A549 (cell line): ENCODE measurements around the gene SEPTIN12. TPM values are rescaled to one million over a fixed set of nuclear protein-coding genes. Genes with fewer than 3 reads are reported as not detected.

Source experiments
- ATAC-seq, 2 experiments: fragments of 200-7000 bp in 1 of 2; fragments of >200 bp in 1 of 2; cut with Nextera tagmentation in 1 of 2; cut with Tn5 transposase in 1 of 2; 3 replicates each; pipeline versions ENCODE4 v1.8.0 to v1.9.1; 2018 to 2020; ENCODE audit warnings: mild to moderate bottlenecking in 1 of 2, moderate library complexity in 1 of 2
- CTCF ChIA-PET: fragments of 300-600 bp; sonication (Branson Sonifier 250); formaldehyde crosslinking; extraction: SDS; loops from one replicate; lab custom pipeline; 2021; ENCODE audit warnings: antibody characterized with exemption, inconsistent platforms; lab: Yijun Ruan, JAX
- POLR2A ChIA-PET: fragments of 350-600 bp; formaldehyde crosslinking; extraction: SDS; loops from one replicate; lab custom pipeline; 2021; ENCODE audit warnings: antibody characterized with exemption, inconsistent platforms; lab: Yijun Ruan, JAX
- DNase-seq, 2 experiments: peaks; one replicate each; pipeline versions ENCODE4 v3.0.0 to v3.0.0-alpha.2; 2011 to 2016; ENCODE audit warnings: low read depth in 1 of 2, low spot score in 1 of 2
- FAIRE-seq: peaks from 2 replicates; lab custom pipeline; 2011; peaks lifted over from hg19 to GRCh38; lab: Jason Lieb, UNC
- H3K27ac ChIP-seq, 2 experiments: fragments of >200 bp; sonication (Bioruptor Twin); formaldehyde crosslinking; 3 replicates each; pipeline ENCODE4 v1.5.1; 2016 to 2017
- H3K4me1 ChIP-seq: fragments of >200 bp; sonication (Bioruptor Twin); formaldehyde crosslinking; 3 replicates; pipeline ENCODE4 v1.6.1; 2016
- H3K4me2 ChIP-seq: fragments of >200 bp; sonication (Bioruptor Twin); formaldehyde crosslinking; 3 replicates; pipeline ENCODE4 v1.6.1; 2016
- H3K4me3 ChIP-seq: fragments of >200 bp; sonication (Bioruptor Twin); formaldehyde crosslinking; 3 replicates; pipeline ENCODE4 v1.5.1; 2016
- H3K9me3 ChIP-seq: fragments of >200 bp; sonication (Bioruptor Twin); formaldehyde crosslinking; 3 replicates; pipeline ENCODE4 v1.6.1; 2016
- BCL3 ChIP-seq: fragments of >200 bp; sonication (Bioruptor Twin); formaldehyde crosslinking; IDR thresholded peaks from 3 replicates; pipeline ENCODE4 v1.6.1; 2016
- EHMT2 ChIP-seq: fragments of 200-600 bp; sonication (generic); IDR thresholded peaks from 2 replicates; pipeline ENCODE4 v1.6.1; 2016; ENCODE audit warnings: antibody characterized with exemption, low read depth, mild to moderate bottlenecking, moderate library complexity
- ELK1 ChIP-seq: fragments of 150-350 bp; IDR thresholded peaks from 2 replicates; pipeline ENCODE4 v1.6.1; 2014; ENCODE audit warnings: low read depth, mild to moderate bottlenecking, low read length
- EP300 ChIP-seq, 2 experiments: fragments of >200 bp; sonication (Bioruptor Twin); formaldehyde crosslinking; IDR thresholded peaks; 2 replicates in 1 of 2; 3 replicates in 1 of 2; pipeline ENCODE4 v1.6.1; 2016 to 2017
- FOSB ChIP-seq: fragments of 250-450 bp; sonication (Bioruptor Pico); IDR thresholded peaks from 2 replicates; pipeline ENCODE4 v1.5.0; 2020; ENCODE audit warnings: mild to moderate bottlenecking, moderate library complexity
- HOXB5 ChIP-seq: fragments of 250-450 bp; sonication (Bioruptor Pico); IDR thresholded peaks from 2 replicates; pipeline ENCODE4 v1.5.0; 2020; ENCODE audit warnings: mild to moderate bottlenecking, moderate library complexity
- JUN ChIP-seq, 2 experiments: fragments of >200 bp; sonication (Bioruptor Twin); formaldehyde crosslinking; IDR thresholded peaks; 2 replicates in 1 of 2; 3 replicates in 1 of 2; pipeline ENCODE4 v1.6.1; 2016 to 2017
- JUNB ChIP-seq: fragments of >200 bp; sonication (Bioruptor Twin); formaldehyde crosslinking; IDR thresholded peaks from 2 replicates; pipeline ENCODE4 v1.6.1; 2016
- KDM1A ChIP-seq: fragments of 200-600 bp; sonication (generic); IDR thresholded peaks from 2 replicates; pipeline ENCODE4 v1.6.1; 2016; ENCODE audit warnings: low read depth, mild to moderate bottlenecking
- MYC ChIP-seq: IDR thresholded peaks from 2 replicates; pipeline ENCODE4 v1.6.1; 2012; ENCODE audit warnings: mild to moderate bottlenecking, inconsistent platforms, low read length, improper control_type of control experiment, borderline replicate concordance
- NR3C1 ChIP-seq: fragments of >200 bp; sonication (Bioruptor Twin); formaldehyde crosslinking; IDR thresholded peaks from 3 replicates; pipeline ENCODE4 v1.6.1; 2017
- PHF8 ChIP-seq: fragments of 200-600 bp; sonication (generic); IDR thresholded peaks from 2 replicates; pipeline ENCODE4 v1.6.1; 2016; ENCODE audit warnings: low read depth, mild to moderate bottlenecking, antibody characterized with exemption, moderate library complexity, borderline replicate concordance
- POLR2A ChIP-seq: IDR thresholded peaks from 2 replicates; pipeline ENCODE4 v1.6.1; 2012; ENCODE audit warnings: mild to moderate bottlenecking, low read length
- REST ChIP-seq: fragments of 200-600 bp; sonication (generic); IDR thresholded peaks from 2 replicates; pipeline ENCODE4 v1.6.1; 2016; ENCODE audit warnings: antibody characterized with exemption, mild to moderate bottlenecking, moderate library complexity
- TFCP2L1 ChIP-seq: fragments of 250-450 bp; sonication (Bioruptor Pico); IDR thresholded peaks from 2 replicates; pipeline ENCODE4 v1.5.0; 2021; ENCODE audit warnings: mild to moderate bottlenecking
- ZC3H11A ChIP-seq: fragments of 450-650 bp; IDR thresholded peaks from 2 replicates; pipeline ENCODE4 v1.6.1; 2014; ENCODE audit warnings: antibody characterized with exemption, mild to moderate bottlenecking
- ZFP36 ChIP-seq: fragments of 450-650 bp; IDR thresholded peaks from 2 replicates; pipeline ENCODE4 v1.6.1; 2014; ENCODE audit warnings: borderline replicate concordance; ENCODE audit not compliant: partially characterized antibody
- ZNF302 ChIP-seq: fragments of 250-450 bp; sonication (Bioruptor Pico); IDR thresholded peaks from 2 replicates; pipeline ENCODE4 v1.9.0; 2021; ENCODE audit warnings: inconsistent platforms, mild to moderate bottlenecking, moderate library complexity
- WGBS: methylation state at CpG from one replicate; pipeline ENCODE4 v1.1.6; 2017; ENCODE audit errors: missing lambda C conversion rate; 5-methylcytosine and 5-hydroxymethylcytosine counted together
- polyA plus RNA-seq, 4 experiments: library from polyadenylated mRNA; depleted of rRNA in 3 of 4; stranded (reverse); fragments of >200 nt; fragmentation: RNase III in 1 of 4; extraction: RNeasy Plus Mini Kit Qiagen cat#74134 plus additional on column Dnase treatment in 1 of 4; gene quantifications; 2 replicates in 3 of 4; 3 replicates in 1 of 4; pipeline ENCODE4 v1.2.3, GENCODE V29; 2011 to 2017
- TF ChIP-seq, protein P1 (sequence below): IDR thresholded peaks from 2 replicates; pipeline ENCODE4 v1.6.1; 2012
- TF ChIP-seq, protein P2 (sequence below): IDR thresholded peaks from 2 replicates; pipeline ENCODE4 v1.6.1; 2012

Gene SEPTIN12
- polyA plus RNA-seq, 2 of the 4 experiments (the other 2 are of a cell fraction), result 0.14 TPM; not detected in 1

DNA sequence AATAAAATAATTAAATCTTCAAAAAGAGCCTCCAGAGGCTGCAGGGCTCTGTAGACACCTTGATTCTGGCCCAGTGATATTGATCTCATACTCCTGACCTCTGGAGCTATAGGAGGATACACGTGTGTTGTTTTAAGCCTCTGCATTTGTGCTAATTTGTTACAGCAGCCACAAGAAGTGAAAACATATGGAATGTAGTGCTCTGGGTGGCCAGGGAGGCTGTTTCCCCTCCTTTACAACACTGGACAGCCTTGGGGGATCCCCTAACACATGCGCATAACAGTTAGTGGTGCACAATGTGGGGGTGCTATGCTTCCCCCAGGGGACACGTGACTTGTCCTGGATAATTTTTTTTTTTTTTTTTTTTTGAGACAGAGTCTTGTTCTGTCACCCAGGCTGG lies 16.5 kb downstream of the SEPTIN12 start:
- Histone ChIP-seq H3K27ac (no peak overlapping the region), H3K4me2 (no peak overlapping the region), H3K4me1 (peaks cover 9% of the 10 kb centered on the region; the same call in 2 of the 3 replicates), H3K9me3 (no peaks in the 10 kb centered on the region), H3K4me3 (no peak overlapping the region)
- WGBS, result 64% methylated on average over 3 of the region's 3 CpGs
- CTCF ChIA-PET, result interaction anchor here (0.7 to 1.3 kb wide), 4 partner anchors 10 to 185 kb away, joined by 3 to 4 read pairs (median 3); no protein-coding TSS in a partner anchor
- POLR2A ChIA-PET, result no interaction called here
- no peak for DNase-seq
- TF ChIP-seq EP300 (IDR thresholded peaks at IDR 0.05), result no peak
- ATAC-seq, result no peak
- FAIRE-seq, result no peak

- Histone ChIP-seq H3K9me3 (no peaks in the 10 kb centered on the region), H3K27ac (peak overlapping the region; percentile 69 to 98)
- CTCF ChIA-PET, result interaction anchor here (1.0 to 2.2 kb wide), 3 partner anchors 8 to 186 kb away, joined by 3 to 13 read pairs (median 5); no protein-coding TSS in a partner anchor
Observed at GRCh38 chr16:4769306-4769638, 18.9 kb downstream of the SEPTIN12 start.

DNA sequence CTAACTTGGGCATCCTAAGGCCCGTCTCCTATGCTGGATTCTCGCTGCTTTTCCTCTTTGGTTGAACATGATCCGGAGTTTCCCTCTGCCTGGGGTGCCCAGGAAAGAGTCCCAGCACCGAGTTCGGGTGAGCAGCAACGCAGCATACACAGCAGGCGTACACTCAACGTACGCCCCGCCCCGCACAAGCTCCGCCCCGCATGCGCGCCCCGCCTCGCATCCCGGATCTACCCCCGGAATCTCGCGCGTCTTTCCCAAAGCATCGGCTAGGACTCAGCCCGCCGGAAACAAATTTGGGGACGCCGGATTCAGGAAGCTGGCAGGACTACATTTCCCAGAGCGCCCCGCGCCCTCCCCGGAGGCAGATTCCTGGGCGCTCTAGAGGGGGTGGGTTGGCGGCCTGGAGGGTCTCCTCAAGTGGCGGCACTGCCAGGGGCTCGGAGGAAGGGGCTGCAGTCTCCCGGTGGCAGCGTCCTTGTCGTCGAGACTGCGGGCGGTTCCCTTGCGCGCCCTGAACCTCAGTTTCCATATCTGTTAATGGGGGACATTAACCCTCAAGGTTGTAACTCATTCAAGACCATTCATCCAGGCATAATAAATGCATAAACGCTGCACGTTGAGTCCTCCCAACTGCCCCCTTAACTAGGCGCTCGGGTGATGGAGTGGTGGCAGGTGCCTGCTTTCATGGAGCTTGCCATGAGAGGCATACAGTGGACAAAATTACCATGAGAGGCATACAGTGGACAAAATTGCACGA lies 19.4 kb downstream of the SEPTIN12 start:
- no peak for FAIRE-seq
- TF ChIP-seq ZNF302, result no peak
- peak; percentile 75; the same call in 1 of the 3 replicates for TF ChIP-seq BCL3
- TF ChIP-seq HOXB5 (CRISPR knock-in tag), result no peak
- TF ChIP-seq, protein P1, sequence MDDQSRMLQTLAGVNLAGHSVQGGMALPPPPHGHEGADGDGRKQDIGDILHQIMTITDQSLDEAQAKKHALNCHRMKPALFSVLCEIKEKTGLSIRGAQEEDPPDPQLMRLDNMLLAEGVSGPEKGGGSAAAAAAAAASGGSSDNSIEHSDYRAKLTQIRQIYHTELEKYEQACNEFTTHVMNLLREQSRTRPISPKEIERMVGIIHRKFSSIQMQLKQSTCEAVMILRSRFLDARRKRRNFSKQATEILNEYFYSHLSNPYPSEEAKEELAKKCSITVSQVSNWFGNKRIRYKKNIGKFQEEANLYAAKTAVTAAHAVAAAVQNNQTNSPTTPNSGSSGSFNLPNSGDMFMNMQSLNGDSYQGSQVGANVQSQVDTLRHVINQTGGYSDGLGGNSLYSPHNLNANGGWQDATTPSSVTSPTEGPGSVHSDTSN, result no peak
- peak; percentile 54; the same call in 1 of the 2 replicates for TF ChIP-seq PHF8
- TF ChIP-seq KDM1A, result peak; percentile 98
- no peak for TF ChIP-seq ZFP36
- no peak for TF ChIP-seq NR3C1
- no peak for TF ChIP-seq JUNB
- TF ChIP-seq, protein P2, sequence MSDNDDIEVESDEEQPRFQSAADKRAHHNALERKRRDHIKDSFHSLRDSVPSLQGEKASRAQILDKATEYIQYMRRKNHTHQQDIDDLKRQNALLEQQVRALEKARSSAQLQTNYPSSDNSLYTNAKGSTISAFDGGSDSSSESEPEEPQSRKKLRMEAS, result peak; percentile 39; the same call in 1 of the 2 replicates
- no peak for TF ChIP-seq EHMT2
- no peak for TF ChIP-seq ZC3H11A
- TF ChIP-seq TFCP2L1 (CRISPR knock-in tag), result 0 out of 2 replicates have a peak, but pooled peaks have one; percentile 39
- no peak for TF ChIP-seq ELK1
- no peak for TF ChIP-seq FOSB (CRISPR knock-in tag)

More at GRCh38 chr16:4769306-4769638, 18.9 kb downstream of the SEPTIN12 start:
- Histone ChIP-seq H3K4me2 (peak overlapping the region; percentile 69), H3K4me1 (peaks cover 17% of the 10 kb centered on the region; the same call in 2 of the 3 replicates), H3K4me3 (peak overlapping the region; percentile 81)
- no peak for FAIRE-seq
- 66% methylated on average over 7 of the region's 7 CpGs for WGBS
- no peak for TF ChIP-seq REST
- TF ChIP-seq ZC3H11A, result no peak
- no peak for TF ChIP-seq MYC
- TF ChIP-seq JUN (IDR thresholded peaks at IDR 0.05), result no peak
- no peak for TF ChIP-seq POLR2A
- ATAC-seq, result no peak
- POLR2A ChIA-PET, result interaction anchor here (0.7 to 2.3 kb wide), 9 partner anchors 9 to 191 kb away, joined by 3 to 25 read pairs (median 4); partner anchors contain the start of genes ANKS3, DNAAF8, GLYR1 and UBN1
- no peak for DNase-seq

More for the DNA sequence above, 19.4 kb downstream of the SEPTIN12 start:
- H3K4me2 ChIP-seq, result peak overlapping the region; percentile 86
- peak overlapping the region; percentile 84 to 98 for H3K27ac ChIP-seq
- CTCF ChIA-PET, result interaction anchor here (1.0 to 2.2 kb wide), 4 partner anchors 9 to 258 kb away, joined by 3 to 13 read pairs (median 4); no protein-coding TSS in a partner anchor
- peaks cover 17% of the 10 kb centered on the region; the same call in 2 of the 3 replicates for H3K4me1 ChIP-seq
- POLR2A ChIA-PET, result interaction anchor here (0.5 to 2.3 kb wide), 13 partner anchors 9 to 191 kb away, joined by 3 to 25 read pairs (median 4); partner anchors contain the start of genes ANKS3, DNAAF8, GLYR1 and ROGDI
- H3K9me3 ChIP-seq, result no peaks in the 10 kb centered on the region
- H3K4me3 ChIP-seq, result peak overlapping the region; percentile 81
- 5% methylated on average over 20 of the region's 48 CpGs for WGBS
- DNase-seq (peak; percentile 96), ATAC-seq (peak; percentile 88 to 92)
